GM12878 (cell line): ENCODE results near the gene ARHGAP5. TPM values are rescaled to one million over a fixed set of nuclear protein-coding genes. Genes with fewer than 3 reads are reported as not detected.

Experiments used
- BMI1 ChIP-seq: fragments of 450-650 bp; IDR thresholded peaks from 2 replicates; pipeline ENCODE4 v1.6.1; 2016; ENCODE audit warnings: mild to moderate bottlenecking, moderate library complexity, borderline replicate concordance
- CBFB ChIP-seq: IDR thresholded peaks from 2 replicates; pipeline ENCODE4 v1.6.1; 2016; ENCODE audit warnings: antibody characterized with exemption, low read depth
- CEBPB ChIP-seq, 2 experiments: fragments of 150-350 bp in 1 of 2; IDR thresholded peaks; 2 replicates each; pipeline ENCODE4 v1.6.1; 2012 to 2014; ENCODE audit warnings: low read depth in 2 of 2, low read length in 2 of 2, borderline replicate concordance in 1 of 2, inconsistent platforms in 1 of 2
- ESRRA ChIP-seq: IDR thresholded peaks from 2 replicates; pipeline ENCODE4 v1.6.1; 2012; ENCODE audit warnings: mild to moderate bottlenecking, low read length, improper control_type of control experiment
- ETV6 ChIP-seq, 2 experiments: fragments of 450-650 bp in 1 of 2; IDR thresholded peaks in 1 of 2; conservative IDR thresholded peaks in 1 of 2; 2 replicates each; pipeline ENCODE4 v1.6.1; 2014; ENCODE audit warnings: antibody characterized with exemption in 1 of 2, borderline replicate concordance in 1 of 2, low read depth in 1 of 2, mild to moderate bottlenecking in 1 of 2, moderate library complexity in 1 of 2
- HDAC2 ChIP-seq: fragments of 200-600 bp; sonication (generic); IDR thresholded peaks from 2 replicates; pipeline ENCODE4 v1.6.1; 2017
- KAT2A ChIP-seq: conservative IDR thresholded peaks from 2 replicates; pipeline ENCODE4 v1.6.1; 2011; ENCODE audit warnings: low read depth, low read length; ENCODE audit not compliant: control insufficient read depth
- KDM1A ChIP-seq: fragments of 200-600 bp; sonication (generic); IDR thresholded peaks from 2 replicates; pipeline ENCODE4 v1.6.1; 2016; ENCODE audit warnings: borderline replicate concordance
- MYC ChIP-seq: IDR thresholded peaks from 2 replicates; pipeline ENCODE4 v1.6.1; 2011; ENCODE audit warnings: mild to moderate bottlenecking, low read length, moderate library complexity, inconsistent platforms; ENCODE audit not compliant: insufficient read depth, insufficient replicate concordance, insufficient read length, severe bottlenecking
- NFXL1 ChIP-seq: fragments of 450-650 bp; IDR thresholded peaks from 2 replicates; pipeline ENCODE4 v1.6.1; 2017; ENCODE audit warnings: antibody characterized with exemption, mild to moderate bottlenecking, borderline replicate concordance
- NRF1 ChIP-seq: conservative IDR thresholded peaks from 2 replicates; pipeline ENCODE4 v1.6.1; 2011; ENCODE audit warnings: mild to moderate bottlenecking, low read depth, low read length, improper control_type of control experiment
- RUNX3 ChIP-seq: IDR thresholded peaks from 2 replicates; pipeline ENCODE4 v1.6.1; 2012; ENCODE audit warnings: low read length, inconsistent platforms
- SMAD1 ChIP-seq: fragments of 450-650 bp; IDR thresholded peaks from 2 replicates; pipeline ENCODE4 v1.6.1; 2018; ENCODE audit warnings: mild to moderate bottlenecking, low read depth; ENCODE audit not compliant: partially characterized antibody
- YY1 ChIP-seq: IDR thresholded peaks from 2 replicates; pipeline ENCODE4 v1.6.1; 2011; ENCODE audit warnings: low read depth, mild to moderate bottlenecking, low read length
- ZNF217 ChIP-seq: fragments of 450-650 bp; IDR thresholded peaks from 2 replicates; pipeline ENCODE4 v1.6.1; 2017; ENCODE audit warnings: antibody characterized with exemption, mild to moderate bottlenecking
- ZNF384 ChIP-seq: IDR thresholded peaks from 2 replicates; pipeline ENCODE4 v1.6.1; 2012; ENCODE audit warnings: low read depth, mild to moderate bottlenecking, low read length, improper control_type of control experiment, borderline replicate concordance
- ZNF622 ChIP-seq: fragments of 450-650 bp; IDR thresholded peaks from 2 replicates; pipeline ENCODE4 v1.6.1; 2017; ENCODE audit warnings: mild to moderate bottlenecking, inconsistent platforms
- polyA plus RNA-seq, 11 experiments: library from polyadenylated mRNA; depleted of rRNA in 4 of 11; unstranded in 6 of 11; stranded (reverse) in 5 of 11; fragments of >200 nt; fragmentation: Nextera tagmentation in 4 of 11; fragmentation: Illumina TruSeq in 1 of 11; extraction: Ambion mirVana in 4 of 11; extraction: Trizol in 1 of 11; gene quantifications; 1 replicate in 1 of 11; 2 replicates in 10 of 11; pipeline versions ENCODE4 v1.2.1 to v1.2.3, GENCODE V29; 2011 to 2016; ENCODE audit warnings: inconsistent platforms in 2 of 11, missing spikeins in 2 of 11, low read depth in 1 of 11
- total RNA-seq, 4 experiments: library from RNA; depleted of rRNA in 3 of 4; stranded (reverse); fragments of >200 nt in 3 of 4; fragmentation: Illumina TruSeq in 1 of 4; extraction: Trizol in 1 of 4; gene quantifications; 2 replicates each; pipeline versions ENCODE4 v1.2.1 to v1.2.3, GENCODE V29; 2013 to 2021
- TF ChIP-seq, protein P1 (sequence below): IDR thresholded peaks from 2 replicates; pipeline ENCODE4 v1.6.1; 2012; ENCODE audit warnings: low read length, inconsistent platforms
- TF ChIP-seq, protein P2 (sequence below): fragments of 450-650 bp; IDR thresholded peaks from 2 replicates; pipeline ENCODE4 v1.6.1; 2016; ENCODE audit warnings: mild to moderate bottlenecking
- TF ChIP-seq, protein P3 (sequence below): fragments of 450-650 bp; formaldehyde crosslinking; IDR thresholded peaks from 2 replicates; pipeline ENCODE4 v1.4.0; 2020; ENCODE audit warnings: mild to moderate bottlenecking, moderate library complexity
- TF ChIP-seq, protein P4 (sequence below): IDR thresholded peaks from 2 replicates; pipeline ENCODE4 v1.6.1; 2011; ENCODE audit warnings: mild to moderate bottlenecking, low read depth, low read length, moderate library complexity; ENCODE audit not compliant: insufficient replicate concordance

ARHGAP5 gene
- total and polyA plus RNA-seq, 10 of the 15 experiments (the other 5 are each of a cell fraction or from before 2014, with no cell fraction given): 0.91 to 19.6 (median 7.2) TPM

DNA sequence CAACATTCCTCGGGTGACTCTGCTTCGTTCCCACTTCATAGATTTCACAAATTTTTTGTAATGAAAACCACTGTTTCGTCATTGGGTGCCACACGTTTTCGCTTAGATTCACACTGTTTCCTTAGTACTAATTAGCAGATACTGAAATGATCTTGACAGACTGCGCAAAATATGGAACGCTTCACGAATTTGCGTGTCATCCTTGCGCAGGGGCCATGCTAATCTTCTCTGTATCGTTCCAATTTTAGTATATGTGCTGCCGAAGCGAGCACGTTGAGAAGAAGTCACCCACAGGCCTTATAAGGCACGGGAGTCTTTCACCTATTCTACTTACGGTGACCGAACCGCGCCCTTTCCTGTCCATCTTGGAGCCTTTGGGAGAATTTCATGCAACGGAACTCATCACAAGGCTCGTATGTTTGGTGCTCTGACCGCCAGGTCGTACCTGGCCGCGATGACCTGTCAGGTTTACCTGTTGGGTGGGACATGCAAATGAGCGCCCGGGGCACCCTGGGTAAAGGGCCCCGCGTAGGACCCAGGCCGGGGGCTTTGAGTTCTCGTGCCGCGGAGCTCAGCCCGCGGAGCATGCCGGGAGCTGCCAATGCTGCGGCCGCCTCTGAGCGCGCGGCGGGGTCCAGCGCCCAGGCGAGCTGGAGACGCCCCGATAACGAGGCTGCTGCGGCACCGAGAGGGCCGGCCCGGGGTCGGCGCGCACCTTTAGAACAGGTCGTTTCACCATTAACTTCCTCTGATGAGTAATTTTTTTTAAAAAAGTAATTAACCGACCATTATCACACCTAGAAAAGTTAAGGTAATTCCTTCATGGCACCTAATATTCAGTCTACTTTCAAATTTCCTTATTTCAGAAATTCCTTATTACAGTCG lies 126.1 kb downstream of the ARHGAP5 start, which contains the start of gene RNU6-8 (continued):
- TF ChIP-seq NRF1 (0 out of 2 replicates have a peak, but pooled peaks have one; percentile 6), ZNF622 (no peak), MYC (no peak), ETV6 (conservative IDR thresholded peaks at IDR 0.05 in 1 of 2, IDR thresholded peaks at IDR 0.05 in 1 of 2; ENCODE audit: borderline replicate concordance in 1 of 2, low read depth in 1 of 2) (no peak), BMI1 (peak; percentile 58; the same call in 1 of the 2 replicates), HDAC2 (no peak), ZNF384 (no peak), CEBPB (IDR thresholded peaks at IDR 0.05; ENCODE audit: borderline replicate concordance in 1 of 2, low read depth in 2 of 2, low read length in 2 of 2) (no peak), SMAD1 (no peak), NFXL1 (no peak), CBFB (peak; percentile 52), KDM1A (no peak), RUNX3 (peak; percentile 25; the same call in 1 of the 2 replicates), YY1 (no peak), KAT2A (no peak), ESRRA (no peak), ZNF217 (no peak)
- TF ChIP-seq, protein P1, sequence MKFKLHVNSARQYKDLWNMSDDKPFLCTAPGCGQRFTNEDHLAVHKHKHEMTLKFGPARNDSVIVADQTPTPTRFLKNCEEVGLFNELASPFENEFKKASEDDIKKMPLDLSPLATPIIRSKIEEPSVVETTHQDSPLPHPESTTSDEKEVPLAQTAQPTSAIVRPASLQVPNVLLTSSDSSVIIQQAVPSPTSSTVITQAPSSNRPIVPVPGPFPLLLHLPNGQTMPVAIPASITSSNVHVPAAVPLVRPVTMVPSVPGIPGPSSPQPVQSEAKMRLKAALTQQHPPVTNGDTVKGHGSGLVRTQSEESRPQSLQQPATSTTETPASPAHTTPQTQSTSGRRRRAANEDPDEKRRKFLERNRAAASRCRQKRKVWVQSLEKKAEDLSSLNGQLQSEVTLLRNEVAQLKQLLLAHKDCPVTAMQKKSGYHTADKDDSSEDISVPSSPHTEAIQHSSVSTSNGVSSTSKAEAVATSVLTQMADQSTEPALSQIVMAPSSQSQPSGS: no peak
- TF ChIP-seq, protein P2, sequence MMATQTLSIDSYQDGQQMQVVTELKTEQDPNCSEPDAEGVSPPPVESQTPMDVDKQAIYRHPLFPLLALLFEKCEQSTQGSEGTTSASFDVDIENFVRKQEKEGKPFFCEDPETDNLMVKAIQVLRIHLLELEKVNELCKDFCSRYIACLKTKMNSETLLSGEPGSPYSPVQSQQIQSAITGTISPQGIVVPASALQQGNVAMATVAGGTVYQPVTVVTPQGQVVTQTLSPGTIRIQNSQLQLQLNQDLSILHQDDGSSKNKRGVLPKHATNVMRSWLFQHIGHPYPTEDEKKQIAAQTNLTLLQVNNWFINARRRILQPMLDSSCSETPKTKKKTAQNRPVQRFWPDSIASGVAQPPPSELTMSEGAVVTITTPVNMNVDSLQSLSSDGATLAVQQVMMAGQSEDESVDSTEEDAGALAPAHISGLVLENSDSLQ: peak; percentile 57
- TF ChIP-seq, protein P3, sequence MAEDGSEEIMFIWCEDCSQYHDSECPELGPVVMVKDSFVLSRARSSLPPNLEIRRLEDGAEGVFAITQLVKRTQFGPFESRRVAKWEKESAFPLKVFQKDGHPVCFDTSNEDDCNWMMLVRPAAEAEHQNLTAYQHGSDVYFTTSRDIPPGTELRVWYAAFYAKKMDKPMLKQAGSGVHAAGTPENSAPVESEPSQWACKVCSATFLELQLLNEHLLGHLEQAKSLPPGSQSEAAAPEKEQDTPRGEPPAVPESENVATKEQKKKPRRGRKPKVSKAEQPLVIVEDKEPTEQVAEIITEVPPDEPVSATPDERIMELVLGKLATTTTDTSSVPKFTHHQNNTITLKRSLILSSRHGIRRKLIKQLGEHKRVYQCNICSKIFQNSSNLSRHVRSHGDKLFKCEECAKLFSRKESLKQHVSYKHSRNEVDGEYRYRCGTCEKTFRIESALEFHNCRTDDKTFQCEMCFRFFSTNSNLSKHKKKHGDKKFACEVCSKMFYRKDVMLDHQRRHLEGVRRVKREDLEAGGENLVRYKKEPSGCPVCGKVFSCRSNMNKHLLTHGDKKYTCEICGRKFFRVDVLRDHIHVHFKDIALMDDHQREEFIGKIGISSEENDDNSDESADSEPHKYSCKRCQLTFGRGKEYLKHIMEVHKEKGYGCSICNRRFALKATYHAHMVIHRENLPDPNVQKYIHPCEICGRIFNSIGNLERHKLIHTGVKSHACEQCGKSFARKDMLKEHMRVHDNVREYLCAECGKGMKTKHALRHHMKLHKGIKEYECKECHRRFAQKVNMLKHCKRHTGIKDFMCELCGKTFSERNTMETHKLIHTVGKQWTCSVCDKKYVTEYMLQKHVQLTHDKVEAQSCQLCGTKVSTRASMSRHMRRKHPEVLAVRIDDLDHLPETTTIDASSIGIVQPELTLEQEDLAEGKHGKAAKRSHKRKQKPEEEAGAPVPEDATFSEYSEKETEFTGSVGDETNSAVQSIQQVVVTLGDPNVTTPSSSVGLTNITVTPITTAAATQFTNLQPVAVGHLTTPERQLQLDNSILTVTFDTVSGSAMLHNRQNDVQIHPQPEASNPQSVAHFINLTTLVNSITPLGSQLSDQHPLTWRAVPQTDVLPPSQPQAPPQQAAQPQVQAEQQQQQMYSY: no peak
- TF ChIP-seq, protein P4, sequence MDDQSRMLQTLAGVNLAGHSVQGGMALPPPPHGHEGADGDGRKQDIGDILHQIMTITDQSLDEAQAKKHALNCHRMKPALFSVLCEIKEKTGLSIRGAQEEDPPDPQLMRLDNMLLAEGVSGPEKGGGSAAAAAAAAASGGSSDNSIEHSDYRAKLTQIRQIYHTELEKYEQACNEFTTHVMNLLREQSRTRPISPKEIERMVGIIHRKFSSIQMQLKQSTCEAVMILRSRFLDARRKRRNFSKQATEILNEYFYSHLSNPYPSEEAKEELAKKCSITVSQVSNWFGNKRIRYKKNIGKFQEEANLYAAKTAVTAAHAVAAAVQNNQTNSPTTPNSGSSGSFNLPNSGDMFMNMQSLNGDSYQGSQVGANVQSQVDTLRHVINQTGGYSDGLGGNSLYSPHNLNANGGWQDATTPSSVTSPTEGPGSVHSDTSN: no peak
